GM18499 (cell line): Measurements from ENCODE around the gene LRRN2.
"Not testable (repeated sequence)": the region's sequence is repeated elsewhere in the genome, so short reads cannot be mapped to it uniquely, and the experiment has no call there.

Experiments used
- ATAC-seq: cut with Tn5 transposase; IDR thresholded peaks from one replicate; pipeline ENCODE4 v1.9.1; 2021; ENCODE audit warnings: moderate number of reproducible peaks; ENCODE audit not compliant: insufficient read depth, unreplicated experiment

The LRRN2 gene

DNA sequence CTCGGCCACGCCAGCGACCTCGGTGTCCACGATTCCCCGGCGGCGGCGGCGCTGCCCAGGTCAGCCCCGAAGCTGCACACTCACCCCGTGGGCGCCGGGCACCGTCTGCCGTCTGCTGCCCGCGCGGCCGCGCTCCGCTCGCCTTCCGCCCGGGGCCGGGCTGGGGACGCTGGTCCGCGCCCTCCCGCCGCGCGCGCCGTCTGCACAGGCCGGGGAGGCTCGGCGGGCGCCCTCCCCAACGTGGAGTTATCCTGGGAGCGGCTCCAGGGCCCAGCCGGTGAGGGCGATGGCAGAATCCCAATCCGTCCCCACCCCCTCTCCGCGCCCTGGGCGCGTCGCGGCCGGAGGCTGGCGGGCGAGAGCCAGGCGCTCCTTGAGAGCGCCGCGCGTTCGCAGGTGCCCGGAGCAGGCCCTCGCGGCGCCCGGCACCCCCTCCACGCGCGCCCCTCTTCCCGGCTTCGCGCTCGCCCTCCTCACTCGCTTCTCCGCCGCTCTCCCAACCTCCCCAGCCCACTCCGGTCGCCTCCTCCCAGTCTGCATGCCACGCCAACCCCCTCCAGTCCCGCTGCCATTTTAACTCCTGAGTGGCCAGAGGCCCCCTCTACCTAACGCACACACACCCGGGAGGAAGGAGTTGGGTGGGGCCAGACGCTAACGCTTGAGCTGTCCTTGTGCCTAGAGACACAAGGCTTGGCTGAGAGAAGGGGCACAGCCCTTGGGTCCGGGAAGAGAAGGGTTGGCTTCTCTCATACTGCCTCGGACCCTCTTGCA lies at the start of gene LRRN2:
Gene LRRN2 (minus strand): TSS at position 503 of the 771 bp plus-strand sequence. CDS start 65,746 bp downstream, outside the sequence.
- ATAC-seq = no peak

GRCh38 chr1:204735042-204735441 lies 49.5 kb upstream of the LRRN2 start:
- ATAC-seq = no peak

DNA sequence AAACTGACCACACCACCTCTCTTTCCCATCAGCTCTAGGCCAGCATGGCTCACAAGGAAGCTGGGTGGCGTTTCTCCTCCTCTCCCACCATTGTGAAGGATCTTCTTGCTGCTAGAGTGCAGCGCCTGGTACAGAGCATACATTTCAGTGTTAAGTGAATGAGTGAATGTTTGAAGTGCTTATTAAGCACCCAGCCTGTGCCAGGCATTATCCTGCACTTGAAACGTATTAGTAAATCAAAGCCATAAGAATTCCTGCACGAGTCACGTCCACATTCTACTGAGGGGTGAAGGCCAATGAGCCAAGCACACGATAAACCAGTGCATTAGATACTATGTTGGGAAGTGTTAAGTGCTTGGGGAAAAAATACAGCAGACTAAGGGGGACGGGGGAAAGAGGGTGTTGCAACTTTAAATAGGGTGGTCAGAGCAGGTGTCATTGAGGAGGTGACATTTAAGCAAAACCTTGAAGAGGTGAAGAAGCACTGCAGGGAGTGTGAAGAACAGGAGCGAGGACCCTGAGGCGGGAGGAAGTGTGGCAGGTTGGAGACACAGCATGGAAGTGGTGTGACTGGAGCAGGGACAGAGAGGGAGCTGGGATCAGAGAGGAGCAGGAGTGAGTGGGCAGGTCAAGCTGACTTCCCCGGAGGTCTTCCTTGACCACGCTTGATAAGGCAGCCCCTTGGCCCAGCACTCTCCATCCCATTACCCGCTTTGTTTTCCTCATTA lies 48.5 kb upstream of the LRRN2 start:
- no peak for ATAC-seq

- ATAC-seq = no peak
Observed at GRCh38 chr1:204733289-204733688, 47.8 kb upstream of the LRRN2 start.

- ATAC-seq = no peak
Observed at GRCh38 chr1:204731985-204732575, 46.5 kb upstream of the LRRN2 start.

- ATAC-seq = no peak
Observed at GRCh38 chr1:204731509-204731908, 46.0 kb upstream of the LRRN2 start.

DNA sequence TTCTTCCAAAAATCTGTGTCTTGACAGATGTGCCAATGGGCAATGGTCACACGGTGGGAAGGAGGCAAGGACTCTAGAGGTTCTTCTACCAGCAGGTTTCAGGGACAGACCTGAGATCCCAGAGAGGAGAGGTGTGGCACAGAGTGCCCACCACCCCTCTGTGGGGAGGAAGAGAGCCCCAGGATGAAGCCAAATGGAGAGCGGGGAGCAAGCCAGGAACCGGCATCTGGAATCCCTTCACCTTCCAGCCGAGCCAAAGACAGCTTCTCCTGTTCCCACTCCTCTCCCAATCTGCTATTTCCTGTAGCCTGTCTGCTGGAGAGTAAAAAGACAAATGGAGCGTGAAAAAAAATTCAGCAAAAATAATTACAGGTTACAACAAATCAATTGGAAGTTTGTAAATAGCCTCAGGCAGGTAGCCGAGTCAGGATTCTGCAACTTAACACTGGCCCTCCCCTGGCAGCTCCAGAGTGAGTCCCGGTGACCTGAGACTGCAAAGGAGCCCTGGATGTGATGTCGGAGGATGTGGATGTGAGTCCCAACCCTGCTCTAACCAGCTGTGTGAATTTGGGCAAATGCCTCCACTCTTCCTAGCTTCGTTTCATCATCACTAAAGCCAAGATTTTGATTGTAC lies 45.4 kb upstream of the LRRN2 start:
- no peak for ATAC-seq

DNA sequence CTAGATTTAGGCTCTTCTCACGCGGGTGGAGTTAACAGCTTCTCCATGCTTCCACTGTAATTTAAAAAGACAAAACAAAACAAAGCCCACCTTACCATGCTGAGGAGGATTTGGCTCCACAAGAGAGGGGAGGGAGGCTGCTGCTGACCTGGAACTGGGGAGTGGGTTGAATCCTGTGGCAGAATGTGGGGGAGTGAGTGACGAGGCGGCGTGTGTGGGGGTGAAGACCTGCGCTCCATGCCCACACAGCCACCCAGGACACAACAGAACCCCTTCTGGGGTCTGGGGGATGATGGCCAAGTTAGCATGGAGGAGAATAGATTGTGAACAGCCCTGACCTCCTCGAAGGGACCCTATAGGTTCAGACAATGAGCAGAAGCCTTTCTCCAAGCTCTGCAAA lies 44.0 kb upstream of the LRRN2 start:
- no peak for ATAC-seq

DNA sequence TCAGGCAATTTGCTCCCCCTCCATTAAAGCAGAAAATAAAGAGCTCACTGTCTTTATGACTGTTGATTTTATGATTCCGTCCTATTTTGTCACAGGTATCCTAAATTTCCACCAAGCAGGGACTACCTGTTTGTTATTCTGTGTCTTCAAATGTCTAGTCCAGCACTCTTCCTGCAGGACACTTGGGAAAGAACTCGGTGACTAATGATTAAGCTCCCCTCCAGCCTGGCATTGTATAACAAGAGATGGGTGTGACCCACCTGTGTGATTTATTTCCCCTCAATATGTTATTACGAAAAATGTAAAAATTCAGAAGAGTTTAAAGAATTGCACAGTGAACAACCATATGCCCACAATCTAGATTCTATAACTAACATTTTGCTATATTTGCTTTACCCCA lies 42.9 kb upstream of the LRRN2 start:
- no peak for ATAC-seq

DNA sequence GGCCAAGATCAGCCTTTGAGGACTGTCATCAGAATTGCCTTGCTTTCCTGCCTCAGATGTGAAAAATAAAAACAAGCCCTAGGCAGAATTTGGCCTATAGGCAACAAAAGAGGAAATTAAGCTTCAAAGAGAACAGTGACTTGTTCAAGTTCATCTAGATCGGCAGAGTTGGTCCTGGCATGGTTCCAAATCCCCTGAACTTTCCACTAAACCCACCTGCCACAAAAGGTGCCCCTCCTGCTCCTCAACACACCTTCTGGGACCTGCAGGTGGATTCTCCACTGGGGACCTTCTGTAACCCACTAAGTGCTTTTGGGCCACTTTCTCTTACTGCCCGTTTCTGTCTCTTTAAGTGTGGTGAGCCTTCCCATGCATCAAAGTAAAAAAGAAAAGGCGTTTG lies 42.5 kb upstream of the LRRN2 start:
- ATAC-seq = no peak

DNA sequence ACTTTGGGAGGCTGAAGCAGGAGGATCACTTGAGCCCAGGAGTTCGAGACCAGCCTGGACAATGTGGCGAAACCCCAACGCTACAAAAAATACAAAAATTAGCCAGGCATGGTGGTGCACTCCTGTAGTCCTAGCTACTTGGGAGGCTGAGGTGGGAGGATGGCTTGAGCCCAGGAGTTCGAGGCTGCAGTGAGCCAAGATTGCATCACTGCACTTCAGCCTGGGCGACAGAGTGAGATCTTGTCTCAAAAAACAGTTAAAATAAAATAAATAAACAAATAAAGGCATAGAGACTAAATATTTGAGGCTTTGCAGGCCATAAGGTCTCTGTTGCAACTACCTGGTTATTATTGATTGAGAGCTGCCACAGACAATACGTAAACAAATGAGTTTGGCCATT lies 41.9 kb upstream of the LRRN2 start:
- not testable (repeated sequence) for ATAC-seq

GRCh38 chr1:204726478-204726877 lies 40.9 kb upstream of the LRRN2 start:
- ATAC-seq = no peak

GRCh38 chr1:204725821-204726448 lies 40.4 kb upstream of the LRRN2 start:
- no peak for ATAC-seq

- no peak for ATAC-seq
Observed at GRCh38 chr1:204723131-204723787, 37.7 kb upstream of the LRRN2 start.

- no peak for ATAC-seq
Observed at GRCh38 chr1:204721373-204722055, 36.0 kb upstream of the LRRN2 start.

DNA sequence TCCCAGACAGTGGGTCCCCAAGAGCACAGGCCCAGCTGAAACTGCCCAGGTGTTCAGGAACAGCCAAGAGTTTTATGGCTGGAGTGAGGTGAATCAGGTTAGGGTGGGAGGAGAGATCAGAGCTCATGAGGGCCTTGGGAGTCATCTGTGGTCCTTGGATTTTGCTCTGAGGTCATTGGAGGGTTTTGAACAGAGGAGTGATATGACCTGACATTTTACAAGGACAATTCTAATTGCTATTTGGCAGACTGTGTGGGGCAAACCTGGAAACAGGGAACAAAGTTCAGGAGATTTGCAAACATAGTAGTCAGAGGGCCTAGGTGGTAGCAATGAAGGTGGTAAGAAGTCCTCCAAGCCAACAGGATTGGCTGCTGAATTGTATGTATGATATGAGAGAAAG lies 31.1 kb upstream of the LRRN2 start:
- ATAC-seq = no peak

DNA sequence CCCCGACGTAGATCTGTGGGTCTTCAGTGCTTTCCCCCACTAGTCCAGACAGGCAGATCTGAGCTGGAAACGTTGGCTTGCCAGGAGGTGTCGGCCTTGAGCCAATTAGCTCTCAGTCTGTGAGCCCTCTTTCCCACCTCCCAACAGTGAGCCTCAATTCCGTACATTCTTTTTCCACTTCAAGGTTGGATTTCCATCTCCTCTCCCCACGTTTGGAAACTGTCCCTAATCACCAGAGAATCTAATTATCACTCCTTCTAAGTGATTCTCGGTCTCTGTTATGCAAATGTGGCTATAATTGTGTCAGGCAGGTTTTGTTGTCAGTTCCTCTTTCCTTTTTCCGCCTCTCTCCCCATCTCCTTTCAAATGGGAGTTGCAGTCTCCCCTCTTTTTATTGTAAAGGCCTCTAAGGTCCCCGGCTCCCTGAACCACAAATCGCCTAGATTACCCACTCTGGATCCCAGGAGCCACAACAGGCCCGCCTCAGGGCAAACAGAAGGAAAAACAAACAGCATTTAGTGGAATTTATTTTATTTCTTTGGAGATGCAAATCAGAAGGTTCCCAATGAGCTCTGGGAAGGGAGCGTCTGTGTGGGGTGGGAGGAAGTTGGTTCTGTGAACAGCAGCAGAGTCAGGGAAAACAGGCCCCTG lies 29.4 kb upstream of the LRRN2 start:
- no peak for ATAC-seq

DNA sequence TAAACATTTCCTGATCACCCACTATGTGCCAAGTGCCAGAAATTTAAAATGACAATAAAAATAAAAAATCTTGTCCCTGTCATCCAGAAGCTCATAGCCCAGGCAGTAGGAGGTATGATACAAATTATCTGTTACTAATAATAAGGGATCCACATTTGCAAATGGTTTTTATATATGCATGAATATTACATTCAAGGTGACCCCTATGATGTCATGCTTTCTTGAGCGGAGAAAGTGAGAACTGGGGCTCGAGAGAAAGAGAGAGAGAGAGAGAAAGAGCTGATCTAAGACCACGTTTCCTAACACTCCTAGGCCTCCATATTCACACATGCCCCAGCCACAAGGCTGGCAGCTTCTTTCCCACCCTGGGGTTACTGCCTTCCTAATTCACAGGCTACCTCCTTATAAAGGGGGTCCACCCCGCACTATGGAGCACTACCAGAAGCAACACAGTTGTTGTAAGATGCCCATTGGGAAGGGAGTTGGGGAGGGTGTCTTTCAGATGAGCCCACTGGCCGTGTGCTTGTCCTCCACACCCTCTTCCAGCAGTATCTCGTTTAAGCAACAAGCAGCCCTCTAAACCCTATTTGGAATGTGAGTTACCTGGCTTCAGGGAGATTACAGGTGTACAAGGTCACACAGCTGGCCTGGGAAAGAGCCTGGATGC lies 28.8 kb upstream of the LRRN2 start:
- ATAC-seq = no peak
